SIG-M5 treated with dmso at 0.1 percent for 504 hours (cell line): ENCODE results near the gene RRP1B.

Experiments
- DNase-seq: peaks from one replicate; lab custom pipeline; 2025; ENCODE audit not compliant: unreplicated experiment; lab: John Stamatoyannopoulos, UW

Gene RRP1B

DNA sequence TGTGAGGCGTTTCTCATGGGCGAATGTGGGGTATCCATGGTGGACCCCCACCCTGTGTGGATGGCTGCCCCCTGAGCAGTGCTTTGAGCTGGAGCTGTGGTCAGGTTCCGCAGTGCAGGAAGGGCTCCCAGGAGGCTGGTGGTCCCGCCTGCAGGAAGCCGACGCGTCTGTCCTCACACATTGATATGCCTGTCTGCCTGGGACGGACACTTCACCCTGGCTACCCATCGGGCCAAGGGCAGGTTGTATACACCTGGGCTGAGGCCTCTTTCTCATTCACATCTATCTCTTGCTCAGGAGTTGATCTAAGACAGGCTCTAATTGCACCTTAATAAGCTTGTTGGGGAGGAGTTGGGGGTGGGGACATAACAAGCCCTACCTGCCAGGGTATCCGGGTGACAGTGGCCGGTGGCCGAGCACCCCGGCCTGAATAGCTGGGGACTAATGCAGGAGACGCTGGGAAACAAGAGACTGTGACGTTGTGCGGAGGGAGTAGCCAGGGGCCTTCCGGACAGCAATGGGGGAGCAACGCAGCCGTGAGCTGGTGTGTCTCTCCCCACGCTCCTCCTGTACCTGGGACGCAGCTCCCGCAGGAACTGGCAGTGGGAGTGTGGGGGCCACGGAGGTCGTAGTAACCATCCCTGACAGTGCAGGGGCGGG is 81.3 kb downstream of the RRP1B start:
- DNase-seq: peak; percentile 32

GRCh38 chr21:43741423-43742096 is 82.2 kb downstream of the RRP1B start:
- DNase-seq: no peak

- DNase-seq: no peak
Measured at GRCh38 chr21:43743947-43744346, 84.6 kb downstream of the RRP1B start.

GRCh38 chr21:43744725-43745124 is 85.4 kb downstream of the RRP1B start:
- no peak for DNase-seq
